RCC 7860 (cell line): ENCODE data around the gene TAF1C.
"Not testable (repeated sequence)": the region's sequence is repeated elsewhere in the genome, so short reads cannot be mapped to it uniquely, and the experiment has no call there.

Source experiments
- DNase-seq: peaks from one replicate; pipeline ENCODE4 v3.0.0-alpha.2; 2015; ENCODE audit warnings: low spot score
- FAIRE-seq: peaks from 2 replicates; lab custom pipeline; 2012; peaks lifted over from hg19 to GRCh38; lab: Jason Lieb, UNC

Gene TAF1C

GRCh38 chr16:84212631-84213030, 25.8 kb upstream of the TAF1C start:
- DNase-seq, result no peak
- no peak for FAIRE-seq

DNA sequence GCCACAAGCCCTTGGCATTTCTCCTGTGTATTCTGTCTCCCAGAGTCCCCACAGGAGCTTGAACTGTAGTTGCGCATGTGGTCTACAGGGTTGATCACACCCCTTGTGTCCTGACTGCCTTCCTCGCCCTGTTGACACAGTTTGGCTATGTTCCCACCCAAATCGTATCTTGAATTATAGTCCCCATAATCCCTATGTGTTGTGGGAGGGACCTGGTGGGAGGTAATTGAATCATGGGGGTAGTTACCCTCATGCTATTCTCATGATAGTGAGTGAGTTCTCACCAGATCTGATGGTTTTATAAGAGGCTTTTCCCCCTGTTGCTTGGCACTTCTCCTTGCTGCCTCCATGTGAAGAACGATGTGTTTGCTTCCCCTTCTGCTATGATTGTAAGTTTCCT, 25.3 kb upstream of the TAF1C start:
- DNase-seq (no peak), FAIRE-seq (no peak)

- DNase-seq (no peak), FAIRE-seq (no peak)
Measured at GRCh38 chr16:84209989-84210388, 23.1 kb upstream of the TAF1C start.

- no peak for DNase-seq
- no peak for FAIRE-seq
Measured at GRCh38 chr16:84207879-84208278, 21.0 kb upstream of the TAF1C start.

DNA sequence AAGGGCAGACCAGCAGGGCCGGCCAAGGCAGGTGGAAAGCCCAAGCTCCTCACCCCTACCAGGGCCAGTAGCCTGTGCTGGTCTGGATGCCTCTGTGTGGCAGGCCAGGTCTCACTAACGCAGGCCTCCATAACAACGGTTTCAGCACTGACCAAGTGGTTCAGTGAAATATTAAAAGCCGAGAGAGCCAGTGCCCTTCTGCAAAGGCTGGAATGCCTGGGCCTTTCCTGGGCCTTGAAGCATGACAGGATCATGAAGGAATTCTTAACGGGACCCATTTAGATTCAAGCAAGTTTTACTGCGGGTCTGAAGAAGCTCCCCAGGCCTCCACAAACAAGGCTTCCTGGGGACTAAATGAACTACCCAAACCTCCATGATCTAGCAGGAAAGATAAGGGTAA, 20.4 kb upstream of the TAF1C start:
- DNase-seq (no peak), FAIRE-seq (no peak)

DNA sequence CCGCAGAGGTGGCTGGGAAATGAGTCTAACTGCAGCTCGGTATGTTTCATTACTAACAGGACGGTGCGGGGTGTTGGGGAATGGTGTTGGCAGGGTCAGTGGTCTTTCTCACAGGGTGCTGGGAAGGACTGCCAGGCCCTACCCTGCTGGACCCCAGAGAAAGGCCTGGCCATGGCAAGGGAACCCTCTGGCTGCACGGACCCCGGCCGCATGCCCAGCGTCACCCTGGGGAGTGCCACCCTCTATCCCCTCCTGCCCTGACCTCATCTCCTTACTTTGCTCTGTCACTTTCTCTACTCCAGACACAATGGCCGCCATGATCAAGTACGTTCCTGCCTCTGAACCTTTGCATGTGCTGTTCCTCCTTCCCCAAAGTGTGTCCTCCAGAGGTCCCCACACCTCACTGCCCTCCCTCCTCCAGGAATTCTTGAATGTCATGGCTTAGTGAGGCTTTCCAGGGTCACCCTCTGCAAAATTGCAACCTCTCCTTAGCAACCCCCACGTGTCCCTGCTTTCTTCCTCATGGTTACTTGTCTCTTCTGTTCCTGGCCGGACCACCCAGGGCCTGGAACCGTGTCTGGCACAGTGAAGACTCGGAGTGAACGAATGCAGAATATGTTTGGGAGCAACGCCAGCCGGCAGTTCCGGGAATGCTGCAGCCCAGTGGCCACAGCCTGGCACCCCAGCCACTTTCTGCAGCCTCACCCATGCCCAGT, 19.3 kb upstream of the TAF1C start:
- DNase-seq, result no peak
- FAIRE-seq, result no peak

DNA sequence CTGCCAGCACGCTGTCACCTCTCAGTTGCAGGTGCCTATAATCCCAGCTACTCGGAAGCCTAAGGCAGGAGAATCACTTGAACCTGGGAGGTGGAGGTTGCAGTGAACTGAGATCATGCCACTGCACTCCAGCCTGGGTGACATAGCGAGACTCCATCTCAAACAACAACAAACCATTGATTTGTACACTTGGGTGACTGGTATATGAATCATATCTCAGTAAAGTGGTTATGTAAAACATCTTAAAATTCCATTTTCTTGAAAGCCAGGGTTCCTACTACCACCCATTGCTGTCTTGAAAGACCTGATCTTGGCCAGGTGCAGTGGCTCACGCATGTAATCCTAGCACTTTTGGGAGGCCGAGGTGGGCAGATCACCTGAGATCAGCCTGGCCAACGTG, 18.3 kb upstream of the TAF1C start:
- not testable (repeated sequence) for FAIRE-seq, DNase-seq

- not testable (repeated sequence) for FAIRE-seq
Measured at GRCh38 chr16:84204551-84204950, 17.7 kb upstream of the TAF1C start.

DNA sequence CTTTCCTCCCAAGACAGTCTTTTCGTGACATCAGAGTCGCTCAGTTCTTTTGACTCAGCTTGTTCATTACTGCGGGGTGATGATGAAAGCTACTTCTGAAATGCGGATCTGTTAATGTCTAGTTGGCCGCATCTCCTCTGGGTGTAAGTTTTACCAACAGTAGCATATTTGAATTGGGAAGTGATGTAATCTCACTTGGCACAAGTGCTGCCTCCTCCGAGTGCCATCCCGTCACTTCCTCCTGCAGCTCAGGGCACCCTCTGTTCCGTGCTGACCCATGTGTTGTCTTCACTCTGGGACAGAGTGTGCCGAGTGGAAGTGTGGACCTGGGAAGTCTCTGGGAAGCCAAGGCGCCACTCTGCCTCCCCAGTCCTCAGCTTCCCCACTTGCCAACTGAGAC, 13.0 kb upstream of the TAF1C start:
- FAIRE-seq, result no peak

More at GRCh38 chr16:84204551-84204950, 17.7 kb upstream of the TAF1C start:
- not testable (repeated sequence) for DNase-seq

DNA sequence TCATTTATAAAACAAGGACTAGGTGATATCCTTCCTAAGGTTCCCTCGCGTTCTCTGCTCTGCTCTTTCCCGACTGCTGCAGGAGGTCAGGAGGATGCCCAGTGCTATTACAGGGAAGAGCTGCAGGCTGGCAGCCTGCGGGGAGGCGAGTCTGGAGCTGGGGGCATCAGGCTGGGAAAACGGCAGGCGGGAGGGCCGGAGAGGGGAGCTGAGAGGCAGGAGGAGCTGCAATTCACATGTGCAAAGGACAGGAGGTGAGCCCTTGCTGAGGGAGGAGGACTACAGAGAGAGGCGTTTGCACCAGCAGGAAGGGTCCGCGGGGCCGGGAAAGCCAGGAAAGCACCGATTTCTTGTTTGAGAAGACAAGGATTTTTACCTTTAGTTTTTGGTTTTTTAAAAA, 12.2 kb upstream of the TAF1C start:
- FAIRE-seq, result no peak
- no peak for DNase-seq

More for the DNA sequence above, 13.0 kb upstream of the TAF1C start:
- no peak for DNase-seq

GRCh38 chr16:84198401-84198800, 11.5 kb upstream of the TAF1C start:
- DNase-seq (no peak), FAIRE-seq (no peak)

DNA sequence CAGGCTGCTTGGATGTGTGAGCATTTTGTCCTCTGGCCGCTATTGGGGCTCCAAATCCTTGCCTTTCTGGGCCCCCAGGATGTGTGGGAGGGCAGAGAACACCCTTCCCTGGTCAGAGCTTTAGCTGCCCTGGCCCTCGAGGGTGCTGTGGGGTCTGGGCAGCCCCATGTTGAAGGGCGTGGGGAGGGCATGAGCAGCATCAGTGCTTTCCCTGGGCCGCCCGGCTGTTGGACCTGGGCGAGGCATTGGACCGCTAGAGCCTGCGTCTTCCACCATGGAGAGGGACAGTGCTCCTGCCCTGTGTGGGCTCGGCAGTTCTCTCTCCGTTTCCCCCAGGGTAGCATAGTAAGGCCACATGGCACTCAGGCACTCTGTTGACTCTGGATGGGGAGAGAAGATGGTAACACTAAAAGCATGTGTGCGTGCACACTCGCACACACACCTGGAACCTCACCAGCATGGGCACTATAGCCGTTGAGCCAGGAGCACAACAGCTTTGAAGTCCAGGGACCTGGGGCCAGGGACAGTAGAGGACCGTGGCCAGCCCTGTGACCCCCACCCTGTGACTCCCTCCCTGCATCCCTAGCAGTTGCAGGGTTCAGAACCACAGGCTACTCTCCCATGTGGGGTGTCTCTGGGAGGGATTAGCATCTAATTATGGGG, 10.7 kb upstream of the TAF1C start:
- DNase-seq, result no peak
- no peak for FAIRE-seq

GRCh38 chr16:84196727-84197394, 10.0 kb upstream of the TAF1C start:
- DNase-seq, result no peak

DNA sequence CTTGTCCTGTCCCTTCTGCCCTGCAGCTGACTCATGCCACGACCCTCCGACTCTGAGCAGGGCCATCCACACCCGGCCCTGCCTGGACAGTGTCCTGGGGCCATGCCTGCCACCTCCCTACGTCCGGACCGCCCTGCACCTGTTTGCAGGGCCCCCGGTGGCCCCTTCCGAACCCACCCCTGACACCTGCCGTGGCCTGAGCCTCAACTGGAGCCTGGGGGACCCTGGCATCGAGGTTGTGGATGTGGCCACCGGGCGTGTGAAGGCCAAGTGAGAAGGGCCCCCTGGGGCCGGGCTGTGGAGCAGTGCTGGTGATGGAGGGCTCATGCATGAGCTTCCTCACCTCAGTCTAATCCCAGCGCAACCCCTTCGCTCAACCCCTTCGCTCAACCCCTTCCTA, 9.2 kb upstream of the TAF1C start:
- DNase-seq (no peak), FAIRE-seq (no peak)

More at GRCh38 chr16:84196727-84197394, 10.0 kb upstream of the TAF1C start:
- no peak for FAIRE-seq

- no peak for DNase-seq
- FAIRE-seq, result no peak
Measured at GRCh38 chr16:84195201-84196093, 8.6 kb upstream of the TAF1C start.

DNA sequence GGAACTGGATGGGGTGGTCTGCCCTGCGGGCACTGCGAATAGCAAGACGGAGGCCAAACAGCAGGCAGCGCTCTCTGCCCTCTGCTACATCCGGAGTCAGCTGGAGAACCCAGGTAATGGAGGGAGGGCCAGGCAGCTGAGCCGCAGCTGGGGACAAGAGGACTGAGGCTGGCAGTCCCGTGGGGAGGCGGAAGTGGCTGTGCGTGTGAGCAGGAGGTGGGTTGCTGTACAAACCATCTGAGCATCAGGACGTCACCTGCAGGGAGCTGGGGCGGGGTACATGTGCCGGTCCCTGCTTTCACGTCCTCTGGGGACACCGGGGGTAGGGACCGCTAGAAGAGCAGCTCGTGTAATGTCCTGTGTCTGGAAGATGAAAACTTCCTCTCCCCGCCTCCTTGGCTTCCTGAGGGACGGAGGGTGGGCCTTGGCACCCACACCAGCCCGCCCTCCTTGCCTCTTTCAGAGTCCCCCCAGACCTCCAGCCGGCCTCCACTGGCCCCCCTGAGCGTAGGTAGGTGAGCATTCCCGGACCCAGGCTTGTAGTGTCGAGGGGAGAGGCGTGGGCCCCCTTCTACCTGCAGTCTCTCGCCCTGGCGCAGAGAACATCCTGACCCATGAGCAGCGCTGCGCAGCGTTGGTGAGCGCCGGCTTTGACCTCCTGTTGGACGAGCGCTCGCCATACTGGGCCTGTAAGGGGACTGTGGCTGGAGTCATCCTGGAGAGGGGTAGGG, 7.8 kb upstream of the TAF1C start:
- no peak for FAIRE-seq

DNA sequence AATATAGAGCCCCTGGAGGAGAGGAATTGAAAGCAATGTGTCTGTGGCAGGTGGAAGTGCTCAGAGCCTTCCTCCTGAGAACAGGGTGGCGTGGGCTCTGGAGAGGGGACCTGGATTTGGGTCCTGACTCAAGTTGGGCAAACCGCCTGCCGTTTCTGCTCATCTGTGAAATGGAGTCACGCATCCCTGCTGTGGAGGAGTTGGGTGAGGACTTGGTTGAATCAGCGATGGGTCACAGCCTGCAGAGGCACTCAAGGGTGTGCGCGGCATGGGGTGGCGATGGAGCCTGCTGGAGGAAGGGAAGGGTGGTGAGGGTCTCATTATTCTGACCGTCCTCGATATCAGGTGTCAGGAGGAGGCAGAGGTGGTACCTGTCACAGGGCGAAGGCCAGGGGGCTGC, 7.2 kb upstream of the TAF1C start:
- DNase-seq (no peak), FAIRE-seq (no peak)

More for the DNA sequence above, 7.8 kb upstream of the TAF1C start:
- DNase-seq, result no peak

DNA sequence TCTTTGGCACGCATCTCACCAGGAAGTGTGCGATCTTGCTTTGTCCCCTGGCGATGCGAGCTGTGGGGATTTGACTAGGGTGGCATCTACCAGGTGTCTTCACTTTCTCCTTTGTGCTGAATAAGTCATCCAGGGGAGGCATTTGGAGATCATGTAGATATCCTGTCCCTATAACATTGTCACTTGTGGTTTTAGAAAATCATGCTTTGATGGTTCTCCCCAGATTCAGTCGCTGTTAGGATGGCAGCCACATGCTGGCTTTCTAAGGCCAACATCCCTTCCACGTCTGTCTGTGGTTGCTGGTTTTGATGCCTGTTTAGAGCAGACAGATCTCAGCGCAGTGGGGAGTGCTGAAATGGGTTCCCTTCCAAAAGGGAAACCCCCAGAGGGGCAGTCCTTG, 6.6 kb upstream of the TAF1C start:
- FAIRE-seq, result no peak
- no peak for DNase-seq

- DNase-seq, result no peak
- FAIRE-seq, result no peak
Measured at GRCh38 chr16:84191466-84191865, 4.6 kb upstream of the TAF1C start.

- DNase-seq (no peak), FAIRE-seq (no peak)
Measured at GRCh38 chr16:84190731-84191388, 4.0 kb upstream of the TAF1C start, which contains the start of gene ADAD2. ADAD2 (plus strand) TSS chr16:84191157; CDS start chr16:84191231, 74 bp downstream.
